Embryonic facial prominence (tissue), 1 donor: ENCODE results near the gene DNAH9.

Experiments
- DNase-seq: peaks from one replicate; pipeline ENCODE4 v3.0.0-alpha.2; 2016; ENCODE audit errors: extremely low spot score

Gene DNAH9

GRCh38 chr17:11768106-11768505, 169.8 kb downstream of the DNAH9 start:
- no peak for DNase-seq

- DNase-seq: no peak
Observed at GRCh38 chr17:11768981-11769380, 170.7 kb downstream of the DNAH9 start.

GRCh38 chr17:11772031-11772430, 173.8 kb downstream of the DNAH9 start:
- no peak for DNase-seq

- no peak for DNase-seq
Observed at GRCh38 chr17:11779892-11780291, 181.6 kb downstream of the DNAH9 start.

- no peak for DNase-seq
Observed at GRCh38 chr17:11780621-11781020, 182.4 kb downstream of the DNAH9 start.

- DNase-seq: no peak
Observed at GRCh38 chr17:11786711-11787438, 188.6 kb downstream of the DNAH9 start.

- DNase-seq: no peak
Observed at GRCh38 chr17:11795906-11796305, 197.6 kb downstream of the DNAH9 start.

GRCh38 chr17:11797803-11798202, 199.5 kb downstream of the DNAH9 start:
- DNase-seq: no peak

GRCh38 chr17:11803231-11803969, 205.1 kb downstream of the DNAH9 start:
- no peak for DNase-seq

GRCh38 chr17:11805138-11805537, 206.9 kb downstream of the DNAH9 start:
- DNase-seq: no peak

- DNase-seq: no peak
Observed at GRCh38 chr17:11805952-11806351, 207.7 kb downstream of the DNAH9 start.

- DNase-seq: no peak
Observed at GRCh38 chr17:11807606-11808005, 209.3 kb downstream of the DNAH9 start.

GRCh38 chr17:11813278-11813677, 215.0 kb downstream of the DNAH9 start:
- no peak for DNase-seq

GRCh38 chr17:11813871-11814270, 215.6 kb downstream of the DNAH9 start:
- no peak for DNase-seq

GRCh38 chr17:11814655-11815262, 216.5 kb downstream of the DNAH9 start:
- no peak for DNase-seq

- DNase-seq: no peak
Observed at GRCh38 chr17:11816409-11816808, 218.1 kb downstream of the DNAH9 start.

GRCh38 chr17:11823862-11824261, 225.6 kb downstream of the DNAH9 start:
- DNase-seq: no peak

GRCh38 chr17:11825572-11826209, 227.4 kb downstream of the DNAH9 start:
- DNase-seq: no peak

- DNase-seq: no peak
Observed at GRCh38 chr17:11832401-11833137, 234.3 kb downstream of the DNAH9 start.

- DNase-seq: no peak
Observed at GRCh38 chr17:11836508-11836907, 238.2 kb downstream of the DNAH9 start.

GRCh38 chr17:11840052-11840451, 241.8 kb downstream of the DNAH9 start:
- DNase-seq: no peak

GRCh38 chr17:11840831-11841230, 242.6 kb downstream of the DNAH9 start:
- no peak for DNase-seq
